ENCODE measurements around the gene ANKRD40. TPM values are rescaled to one million over a fixed set of nuclear protein-coding genes. Genes with fewer than 3 reads are reported as not detected.
A peak's percentile ranks its signal among the peaks of the same experiment; 100 is the strongest.

ANKRD40 gene
- total and polyA plus RNA-seq, 10 of the 15 experiments (the other 5 are each of a cell fraction or from before 2014, with no cell fraction given) = 5.9 to 21.7 (median 14.8) TPM

GRCh38 chr17:50739098-50739497, 31.4 kb upstream of the ANKRD40 start (continued):
- TF ChIP-seq, protein P1, sequence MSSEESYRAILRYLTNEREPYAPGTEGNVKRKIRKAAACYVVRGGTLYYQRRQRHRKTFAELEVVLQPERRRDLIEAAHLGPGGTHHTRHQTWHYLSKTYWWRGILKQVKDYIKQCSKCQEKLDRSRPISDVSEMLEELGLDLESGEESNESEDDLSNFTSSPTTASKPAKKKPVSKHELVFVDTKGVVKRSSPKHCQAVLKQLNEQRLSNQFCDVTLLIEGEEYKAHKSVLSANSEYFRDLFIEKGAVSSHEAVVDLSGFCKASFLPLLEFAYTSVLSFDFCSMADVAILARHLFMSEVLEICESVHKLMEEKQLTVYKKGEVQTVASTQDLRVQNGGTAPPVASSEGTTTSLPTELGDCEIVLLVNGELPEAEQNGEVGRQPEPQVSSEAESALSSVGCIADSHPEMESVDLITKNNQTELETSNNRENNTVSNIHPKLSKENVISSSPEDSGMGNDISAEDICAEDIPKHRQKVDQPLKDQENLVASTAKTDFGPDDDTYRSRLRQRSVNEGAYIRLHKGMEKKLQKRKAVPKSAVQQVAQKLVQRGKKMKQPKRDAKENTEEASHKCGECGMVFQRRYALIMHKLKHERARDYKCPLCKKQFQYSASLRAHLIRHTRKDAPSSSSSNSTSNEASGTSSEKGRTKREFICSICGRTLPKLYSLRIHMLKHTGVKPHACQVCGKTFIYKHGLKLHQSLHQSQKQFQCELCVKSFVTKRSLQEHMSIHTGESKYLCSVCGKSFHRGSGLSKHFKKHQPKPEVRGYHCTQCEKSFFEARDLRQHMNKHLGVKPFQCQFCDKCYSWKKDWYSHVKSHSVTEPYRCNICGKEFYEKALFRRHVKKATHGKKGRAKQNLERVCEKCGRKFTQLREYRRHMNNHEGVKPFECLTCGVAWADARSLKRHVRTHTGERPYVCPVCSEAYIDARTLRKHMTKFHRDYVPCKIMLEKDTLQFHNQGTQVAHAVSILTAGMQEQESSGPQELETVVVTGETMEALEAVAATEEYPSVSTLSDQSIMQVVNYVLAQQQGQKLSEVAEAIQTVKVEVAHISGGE (CRISPR knock-in tag; IDR thresholded peaks at IDR 0.05) = no peak
- TF ChIP-seq, protein P2, sequence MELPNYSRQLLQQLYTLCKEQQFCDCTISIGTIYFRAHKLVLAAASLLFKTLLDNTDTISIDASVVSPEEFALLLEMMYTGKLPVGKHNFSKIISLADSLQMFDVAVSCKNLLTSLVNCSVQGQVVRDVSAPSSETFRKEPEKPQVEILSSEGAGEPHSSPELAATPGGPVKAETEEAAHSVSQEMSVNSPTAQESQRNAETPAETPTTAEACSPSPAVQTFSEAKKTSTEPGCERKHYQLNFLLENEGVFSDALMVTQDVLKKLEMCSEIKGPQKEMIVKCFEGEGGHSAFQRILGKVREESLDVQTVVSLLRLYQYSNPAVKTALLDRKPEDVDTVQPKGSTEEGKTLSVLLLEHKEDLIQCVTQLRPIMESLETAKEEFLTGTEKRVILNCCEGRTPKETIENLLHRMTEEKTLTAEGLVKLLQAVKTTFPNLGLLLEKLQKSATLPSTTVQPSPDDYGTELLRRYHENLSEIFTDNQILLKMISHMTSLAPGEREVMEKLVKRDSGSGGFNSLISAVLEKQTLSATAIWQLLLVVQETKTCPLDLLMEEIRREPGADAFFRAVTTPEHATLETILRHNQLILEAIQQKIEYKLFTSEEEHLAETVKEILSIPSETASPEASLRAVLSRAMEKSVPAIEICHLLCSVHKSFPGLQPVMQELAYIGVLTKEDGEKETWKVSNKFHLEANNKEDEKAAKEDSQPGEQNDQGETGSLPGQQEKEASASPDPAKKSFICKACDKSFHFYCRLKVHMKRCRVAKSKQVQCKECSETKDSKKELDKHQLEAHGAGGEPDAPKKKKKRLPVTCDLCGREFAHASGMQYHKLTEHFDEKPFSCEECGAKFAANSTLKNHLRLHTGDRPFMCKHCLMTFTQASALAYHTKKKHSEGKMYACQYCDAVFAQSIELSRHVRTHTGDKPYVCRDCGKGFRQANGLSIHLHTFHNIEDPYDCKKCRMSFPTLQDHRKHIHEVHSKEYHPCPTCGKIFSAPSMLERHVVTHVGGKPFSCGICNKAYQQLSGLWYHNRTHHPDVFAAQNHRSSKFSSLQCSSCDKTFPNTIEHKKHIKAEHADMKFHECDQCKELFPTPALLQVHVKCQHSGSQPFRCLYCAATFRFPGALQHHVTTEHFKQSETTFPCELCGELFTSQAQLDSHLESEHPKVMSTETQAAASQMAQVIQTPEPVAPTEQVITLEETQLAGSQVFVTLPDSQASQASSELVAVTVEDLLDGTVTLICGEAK (IDR thresholded peaks at IDR 0.05; ENCODE audit: borderline replicate concordance) = no peak
- no peak for TF ChIP-seq TCF3 (IDR thresholded peaks at IDR 0.05; ENCODE audit: borderline replicate concordance, insufficient read depth, low read depth, low read length)

DNA sequence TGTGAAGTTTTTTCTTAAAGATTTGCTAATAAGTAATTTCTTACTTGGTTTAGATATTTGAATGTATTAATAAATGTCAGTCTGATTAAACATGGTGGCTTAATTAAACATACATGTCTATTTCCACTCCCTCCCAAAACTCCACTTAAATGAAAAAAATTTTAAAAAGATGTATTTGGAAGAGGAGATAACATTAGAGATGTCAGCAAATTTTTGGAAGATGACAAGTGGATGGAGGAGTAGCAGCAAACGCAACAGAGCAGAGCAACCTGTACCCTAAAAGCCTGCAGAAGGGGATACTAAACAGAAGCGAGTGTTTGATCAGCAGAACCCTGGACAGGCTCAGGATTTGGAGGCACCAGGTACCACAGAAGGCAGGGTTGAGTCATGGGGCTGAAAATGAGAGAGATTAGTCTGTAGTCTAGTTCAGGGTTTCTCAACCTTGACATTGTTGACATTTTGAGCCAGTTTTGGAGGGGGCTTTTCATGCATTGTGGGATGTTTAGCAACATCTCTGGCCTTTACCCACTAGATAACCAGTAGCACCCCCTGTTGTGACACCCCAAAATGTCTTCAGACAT, 29.5 kb upstream of the ANKRD40 start:
- in situ Hi-C loops (cut with MboI) = no loop called here
- no peak overlapping the region for H3K9ac ChIP-seq (ENCODE audit: control insufficient read depth, insufficient read depth, low read length)
- no peak for TF ChIP-seq SMAD5 (IDR thresholded peaks at IDR 0.05; ENCODE audit: low read depth)
- no peak for TF ChIP-seq TCF7 (IDR thresholded peaks at IDR 0.05; ENCODE audit: borderline replicate concordance)
- TF ChIP-seq SREBF1 (IDR thresholded peaks at IDR 0.05; ENCODE audit: low read length) = no peak
- TF ChIP-seq EED (IDR thresholded peaks at IDR 0.05; ENCODE audit: low read depth) = no peak
- no peak for TF ChIP-seq BACH1 (IDR thresholded peaks at IDR 0.05; ENCODE audit: borderline replicate concordance)
- no peak for TF ChIP-seq YY1 (IDR thresholded peaks at IDR 0.05; ENCODE audit: low read depth, low read length)
- TF ChIP-seq ZNF384 (IDR thresholded peaks at IDR 0.05; ENCODE audit: borderline replicate concordance, low read depth, low read length) = no peak
- TF ChIP-seq MLLT1 (IDR thresholded peaks at IDR 0.05) = no peak
- TF ChIP-seq PAX8 (IDR thresholded peaks at IDR 0.05) = no peak
- TF ChIP-seq POLR2AphosphoS2 (IDR thresholded peaks at IDR 0.05; ENCODE audit: low read depth, low read length) = no peak
- TF ChIP-seq NR2C1 (IDR thresholded peaks at IDR 0.05) = no peak

More for the DNA sequence above, 29.5 kb upstream of the ANKRD40 start:
- Histone ChIP-seq H3K4me3 (no peak overlapping the region), H4K20me1 (ENCODE audit: control insufficient read depth, insufficient read depth) (peaks cover 9% of the 10 kb centered on the region), H3K27me3 (replicated peaks in 1 of 2; ENCODE audit: control insufficient read depth in 2 of 2, insufficient read depth in 2 of 2, low read length in 1 of 2) (no peaks in the 10 kb centered on the region), H3K9me3 (replicated peaks; ENCODE audit: control insufficient read depth, insufficient read depth, low read length) (no peaks in the 10 kb centered on the region), H3K27ac (ENCODE audit: control insufficient read depth, insufficient read depth) (no peak overlapping the region), H3K4me1 (ENCODE audit: control insufficient read depth, insufficient read depth, low read length) (peaks cover 6% of the 10 kb centered on the region; the same call in 1 of the 2 replicates), H3K79me2 (ENCODE audit: control insufficient read depth, insufficient read depth, low read length) (peaks cover 68% of the 10 kb centered on the region), H3K4me2 (ENCODE audit: control insufficient read depth, insufficient read depth) (no peak overlapping the region), H2AFZ (ENCODE audit: control insufficient read depth, low read depth, low read length) (no peak overlapping the region), H3K36me3 (ENCODE audit: control insufficient read depth in 2 of 2, insufficient read depth in 2 of 2, low read length in 1 of 2) (peaks cover 10 to 34% of the 10 kb centered on the region in 2 experiments)
- no peak for DNase-seq (ENCODE audit: low read depth, low spot score)
- intact Hi-C loops (cut with micrococcal nuclease; ENCODE audit: unreplicated experiment) = no loop called here
- no peak for FAIRE-seq
- 65% methylated on average over 2 of the region's 2 CpGs for WGBS (ENCODE audit: insufficient coverage, insufficient replicate concordance, low lambda C conversion rate, missing lambda C conversion rate)
- POLR2A ChIA-PET = no interaction called here
- RAD21 ChIA-PET (ENCODE audit: unreplicated experiment) = no interaction called here
- TSS peak; percentile 11 for BruUV-seq (replicated peaks)
- CTCF ChIA-PET = no interaction called here
- peak; percentile 56 for ATAC-seq
- SMC1A ChIA-PET (ENCODE audit: uncharacterized antibody, unreplicated experiment) = no interaction called here
